ENCODE data around the gene TOM1. TPM values are rescaled to one million over a fixed set of nuclear protein-coding genes. Genes with fewer than 3 reads are reported as not detected.

The TOM1 gene
- total and polyA plus RNA-seq, 3 donors from 2014 or later = 65.7 to 68.0 (median 66.2) TPM

- 1% methylated on average over 15 to 74 of the region's 84 CpGs for WGBS, 2 donors
- intact Hi-C loops (cut with DNase I; ENCODE audit: low total_unique reads) = no loop called here
- Histone ChIP-seq H3K27ac (peak within 1 kb of the TSS; percentile 99), H3K4me1 (peaks cover 25% of the 10 kb centered on the region), H3K36me3 (ENCODE audit: low read depth, missing control alignments) (no peaks in the 10 kb centered on the region), H3K9me3 (no peaks in the 10 kb centered on the region), H3K27me3 (no peaks in the 10 kb centered on the region), H3K4me3 (peak within 1 kb of the TSS; percentile 94 to 96)
- no peak for TF ChIP-seq POLR2A (IDR thresholded peaks at IDR 0.05)
- no peak for TF ChIP-seq CTCF (IDR thresholded peaks at IDR 0.05)
- DNase-seq = peak; percentile 93
These were observed 42.1 kb upstream of the TOM1 start, which contains the start of gene HMGXB4 for GRCh38 chr22:35257321-35258190. Gene HMGXB4 (plus strand): TSS chr22:35257493. CDS start chr22:35262391, 4,898 bp downstream.

GRCh38 chr22:35258191-35258988 lies 41.3 kb upstream of the TOM1 start:
- 15 to 21% methylated on average over 20 to 23 of the region's 23 CpGs for WGBS, 2 donors

GRCh38 chr22:35264986-35265385 lies 34.7 kb upstream of the TOM1 start:
- no peaks in the 10 kb centered on the region for H3K27me3 ChIP-seq
- TF ChIP-seq POLR2A (IDR thresholded peaks at IDR 0.05) (no peak), CTCF (IDR thresholded peaks at IDR 0.05) (no peak)
- 58 to 66% methylated on average over 7 of the region's 7 CpGs for WGBS, 2 donors
- H3K9me3 ChIP-seq = no peaks in the 10 kb centered on the region
- H3K36me3 ChIP-seq (ENCODE audit: low read depth, missing control alignments) = peaks cover 2% of the 10 kb centered on the region
- H3K4me1 ChIP-seq = peaks cover 14% of the 10 kb centered on the region
- intact Hi-C loops (cut with DNase I; ENCODE audit: low total_unique reads) = no loop called here
- no peak for DNase-seq
- no peak overlapping the region for H3K27ac ChIP-seq
- H3K4me3 ChIP-seq = no peak overlapping the region

More at GRCh38 chr22:35258191-35258988, 41.3 kb upstream of the TOM1 start:
- H3K4me3 ChIP-seq = peak overlapping the region; percentile 94 to 96
- intact Hi-C loops (cut with DNase I; ENCODE audit: low total_unique reads) = no loop called here
- TF ChIP-seq POLR2A (IDR thresholded peaks at IDR 0.05) (no peak), CTCF (IDR thresholded peaks at IDR 0.05) (no peak)
- H3K27me3 ChIP-seq = no peaks in the 10 kb centered on the region
- peak; percentile 37 for DNase-seq
- peaks cover 25% of the 10 kb centered on the region for H3K4me1 ChIP-seq
- H3K27ac ChIP-seq = peak overlapping the region; percentile 99
- H3K36me3 ChIP-seq (ENCODE audit: low read depth, missing control alignments) = no peaks in the 10 kb centered on the region
- no peaks in the 10 kb centered on the region for H3K9me3 ChIP-seq

- intact Hi-C loops (cut with DNase I; ENCODE audit: low total_unique reads) = no loop called here
- Histone ChIP-seq H3K27ac (no peak overlapping the region), H3K36me3 (ENCODE audit: low read depth, missing control alignments) (peaks cover 2% of the 10 kb centered on the region), H3K9me3 (no peaks in the 10 kb centered on the region), H3K27me3 (no peaks in the 10 kb centered on the region), H3K4me1 (peaks cover 8% of the 10 kb centered on the region), H3K4me3 (no peak overlapping the region)
- no peak for DNase-seq
- WGBS, 2 donors = 76 to 81% methylated on average over 3 of the region's 3 CpGs
- no peak for TF ChIP-seq POLR2A (IDR thresholded peaks at IDR 0.05)
- no peak for TF ChIP-seq CTCF (IDR thresholded peaks at IDR 0.05)
These were observed 33.4 kb upstream of the TOM1 start for GRCh38 chr22:35266277-35266676.

All from testis (tissue), 3 donors.